GM21423 (cell line): Measurements from ENCODE around the gene CREG1.
A peak's percentile ranks its signal among the peaks of the same experiment; 100 is the strongest.

Experiments
- ATAC-seq: cut with Tn5 transposase; IDR thresholded peaks from one replicate; pipeline ENCODE4 v1.9.1; 2021; ENCODE audit warnings: mild to moderate bottlenecking, moderate library complexity; ENCODE audit not compliant: unreplicated experiment

CREG1 gene

GRCh38 chr1:167509587-167509986, 44.0 kb downstream of the CREG1 start:
- ATAC-seq: no peak

- no peak for ATAC-seq
Observed at GRCh38 chr1:167507719-167508118, 45.8 kb downstream of the CREG1 start.

- ATAC-seq: no peak
Observed at GRCh38 chr1:167504467-167504827, 49.1 kb downstream of the CREG1 start.

GRCh38 chr1:167503626-167504466, 49.7 kb downstream of the CREG1 start:
- no peak for ATAC-seq

- no peak for ATAC-seq
Observed at GRCh38 chr1:167502719-167503462, 50.7 kb downstream of the CREG1 start.

GRCh38 chr1:167502192-167502551, 51.4 kb downstream of the CREG1 start:
- ATAC-seq: no peak

- no peak for ATAC-seq
Observed at GRCh38 chr1:167501515-167502191, 51.9 kb downstream of the CREG1 start.

GRCh38 chr1:167500283-167500860, 53.2 kb downstream of the CREG1 start:
- no peak for ATAC-seq

GRCh38 chr1:167499664-167500101, 53.9 kb downstream of the CREG1 start:
- peak; percentile 93 for ATAC-seq

- peak; percentile 14 for ATAC-seq
Observed at GRCh38 chr1:167499106-167499505, 54.5 kb downstream of the CREG1 start.

GRCh38 chr1:167496797-167497619, 56.6 kb downstream of the CREG1 start:
- ATAC-seq: no peak

- no peak for ATAC-seq
Observed at GRCh38 chr1:167493372-167493771, 60.2 kb downstream of the CREG1 start.

GRCh38 chr1:167492481-167492910, 61.1 kb downstream of the CREG1 start:
- no peak for ATAC-seq

GRCh38 chr1:167491586-167492461, 61.7 kb downstream of the CREG1 start:
- no peak for ATAC-seq
